Measurements from ENCODE around the gene CCDC127.
"Not testable (repeated sequence)": the region's sequence is repeated elsewhere in the genome, so short reads cannot be mapped to it uniquely, and the experiment has no call there.

CCDC127 gene

DNA sequence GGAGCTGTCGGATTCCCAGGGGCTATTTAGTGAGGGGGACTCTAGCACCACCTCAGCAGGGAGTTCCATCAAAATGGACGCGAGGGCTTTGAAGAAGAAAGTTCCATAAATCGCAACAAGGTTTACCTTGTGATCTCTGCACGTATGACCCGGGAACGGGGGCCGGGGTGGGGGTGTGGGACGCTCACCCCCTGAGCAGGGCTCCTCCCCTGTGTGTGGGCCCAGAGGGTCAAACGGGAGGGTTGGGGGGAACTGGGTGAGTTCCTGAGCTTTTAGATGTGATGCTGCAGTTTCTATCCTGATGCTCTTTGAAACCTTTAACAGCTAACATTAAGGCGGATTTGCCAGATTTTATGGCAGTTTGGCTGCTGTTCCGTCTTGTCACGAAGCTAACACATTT, 45.5 kb downstream of the CCDC127 start:
- DNase-seq (ENCODE audit: low read depth) = no peak

- no peak for DNase-seq (ENCODE audit: low read depth)
These were observed 46.1 kb downstream of the CCDC127 start for GRCh38 chr5:171801-172331.

DNA sequence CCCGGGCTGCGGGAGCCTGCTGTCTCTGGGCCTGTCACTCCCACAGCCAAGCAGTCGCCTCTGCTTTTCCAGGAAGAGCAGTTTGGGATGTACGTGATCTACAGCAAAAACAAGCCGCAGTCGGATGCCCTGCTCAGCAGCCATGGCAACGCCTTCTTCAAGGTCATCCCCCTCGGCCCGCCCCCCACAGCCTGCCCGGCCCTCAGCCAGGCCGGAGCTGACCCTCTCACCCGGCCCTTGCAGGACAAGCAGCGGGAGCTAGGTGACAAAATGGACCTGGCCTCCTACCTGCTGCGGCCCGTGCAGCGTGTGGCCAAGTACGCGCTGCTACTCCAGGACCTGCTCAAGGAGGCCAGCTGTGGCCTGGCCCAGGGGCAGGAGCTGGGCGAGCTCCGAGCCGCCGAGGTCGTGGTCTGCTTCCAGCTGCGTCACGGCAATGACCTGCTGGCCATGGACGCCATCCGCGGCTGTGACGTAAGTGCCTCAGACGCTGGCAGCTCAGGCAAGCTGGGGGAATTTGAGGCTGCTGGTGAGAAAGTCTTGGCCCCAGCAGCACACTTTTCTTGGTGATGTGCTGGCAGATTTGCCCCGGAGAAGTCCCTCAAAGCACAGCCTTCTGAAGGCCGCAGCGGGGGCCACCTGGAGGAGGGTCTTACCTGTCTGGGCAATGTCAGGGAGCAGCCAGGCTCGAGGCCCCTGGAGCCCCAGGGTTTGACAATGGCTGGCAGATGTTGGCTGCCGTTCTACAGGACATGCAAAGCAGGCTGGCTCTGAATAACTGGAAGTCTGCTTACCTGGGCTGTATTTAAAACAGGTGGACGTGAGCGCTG, 46.8 kb downstream of the CCDC127 start:
- DNase-seq (ENCODE audit: low read depth) = no peak

- DNase-seq (ENCODE audit: low read depth) = no peak
These were observed 48.2 kb downstream of the CCDC127 start for GRCh38 chr5:169728-170094.

- DNase-seq (ENCODE audit: low read depth) = no peak
These were observed 48.8 kb downstream of the CCDC127 start for GRCh38 chr5:169071-169727.

- DNase-seq (ENCODE audit: low read depth) = no peak
These were observed 49.8 kb downstream of the CCDC127 start for GRCh38 chr5:167982-168660.

- no peak for DNase-seq (ENCODE audit: low read depth)
These were observed 50.4 kb downstream of the CCDC127 start for GRCh38 chr5:167511-167910.

- no peak for DNase-seq (ENCODE audit: low read depth)
These were observed 51.2 kb downstream of the CCDC127 start for GRCh38 chr5:166441-167372.

- not testable (repeated sequence) for DNase-seq (ENCODE audit: low read depth)
These were observed 53.2 kb downstream of the CCDC127 start for GRCh38 chr5:164783-165182.

- no peak for DNase-seq (ENCODE audit: low read depth)
These were observed 53.7 kb downstream of the CCDC127 start for GRCh38 chr5:164244-164643.

GRCh38 chr5:163841-164240, 54.1 kb downstream of the CCDC127 start:
- DNase-seq (ENCODE audit: low read depth) = no peak

DNA sequence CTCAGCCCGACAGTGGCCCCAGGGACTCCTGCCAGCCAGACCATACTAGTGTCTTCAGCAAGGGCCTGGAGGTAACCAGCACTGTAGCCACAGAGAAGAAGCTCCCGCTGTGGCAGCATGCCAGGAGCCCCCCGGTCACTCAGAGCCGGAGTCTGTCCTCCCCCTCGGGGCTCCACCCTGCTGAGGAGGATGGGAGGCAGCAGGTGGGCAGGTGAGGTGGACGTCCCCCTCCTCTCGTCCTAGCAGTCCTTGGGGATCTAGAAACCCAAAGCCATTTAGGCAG, 54.7 kb downstream of the CCDC127 start:
- DNase-seq (ENCODE audit: low read depth) = no peak

DNA sequence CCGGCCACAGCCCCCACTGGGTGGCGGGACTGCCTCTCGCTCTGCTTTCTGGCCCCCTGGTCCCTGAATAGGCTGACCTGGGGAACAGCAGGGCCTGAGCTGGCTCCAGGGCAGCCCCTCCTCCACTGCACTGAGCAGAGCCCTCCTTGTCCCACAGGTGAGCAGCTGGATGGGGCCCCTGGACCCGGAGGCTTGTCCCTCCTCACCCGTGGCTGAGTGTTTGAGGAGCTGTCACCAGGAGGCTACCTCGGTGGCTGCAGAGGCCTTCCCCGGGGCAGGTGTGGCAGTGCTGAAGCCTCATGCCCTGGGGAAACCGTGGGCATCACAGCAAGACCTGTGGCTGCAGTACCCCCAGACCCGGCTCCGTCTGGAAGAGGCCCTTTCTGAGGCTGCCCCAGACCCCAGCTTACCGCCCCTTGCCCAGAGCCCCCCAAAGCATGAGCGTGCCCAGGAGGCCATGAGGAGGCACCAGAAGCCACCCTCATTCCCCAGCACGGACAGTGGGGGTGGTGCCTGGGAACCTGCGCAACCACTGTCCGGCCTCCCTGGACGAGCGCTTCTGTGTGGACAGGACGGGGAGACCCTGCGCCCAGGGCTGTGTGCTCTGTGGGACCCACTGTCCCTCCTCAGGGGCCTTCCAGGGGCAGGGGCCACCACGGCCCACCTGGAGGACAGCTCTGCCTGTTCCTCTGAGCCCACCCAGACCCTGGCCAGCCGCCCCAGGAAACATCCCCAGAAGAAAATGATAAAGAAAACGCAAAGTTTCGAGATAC, 55.2 kb downstream of the CCDC127 start:
- DNase-seq (ENCODE audit: low read depth) = no peak

DNA sequence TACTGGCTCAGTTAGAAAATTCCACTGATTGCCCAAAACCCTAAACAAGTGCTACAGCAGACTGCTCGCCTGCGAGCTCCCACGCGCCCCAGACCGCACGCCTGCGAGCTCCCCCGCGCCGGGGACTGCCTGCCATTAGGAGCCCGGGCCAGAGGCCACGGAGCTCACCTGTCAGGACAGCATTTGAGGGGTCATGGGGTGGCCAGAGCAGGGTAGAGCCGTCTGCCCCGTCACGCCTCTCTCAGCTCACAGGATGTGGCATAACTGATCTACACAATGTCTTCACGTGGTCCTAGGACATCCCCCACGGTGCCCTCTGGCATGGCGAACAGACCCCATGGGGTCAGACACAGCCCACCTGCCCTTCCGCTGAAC, 55.8 kb downstream of the CCDC127 start:
- DNase-seq (ENCODE audit: low read depth) = no peak

GRCh38 chr5:161803-162110, 56.2 kb downstream of the CCDC127 start:
- DNase-seq (ENCODE audit: low read depth) = no peak

DNA sequence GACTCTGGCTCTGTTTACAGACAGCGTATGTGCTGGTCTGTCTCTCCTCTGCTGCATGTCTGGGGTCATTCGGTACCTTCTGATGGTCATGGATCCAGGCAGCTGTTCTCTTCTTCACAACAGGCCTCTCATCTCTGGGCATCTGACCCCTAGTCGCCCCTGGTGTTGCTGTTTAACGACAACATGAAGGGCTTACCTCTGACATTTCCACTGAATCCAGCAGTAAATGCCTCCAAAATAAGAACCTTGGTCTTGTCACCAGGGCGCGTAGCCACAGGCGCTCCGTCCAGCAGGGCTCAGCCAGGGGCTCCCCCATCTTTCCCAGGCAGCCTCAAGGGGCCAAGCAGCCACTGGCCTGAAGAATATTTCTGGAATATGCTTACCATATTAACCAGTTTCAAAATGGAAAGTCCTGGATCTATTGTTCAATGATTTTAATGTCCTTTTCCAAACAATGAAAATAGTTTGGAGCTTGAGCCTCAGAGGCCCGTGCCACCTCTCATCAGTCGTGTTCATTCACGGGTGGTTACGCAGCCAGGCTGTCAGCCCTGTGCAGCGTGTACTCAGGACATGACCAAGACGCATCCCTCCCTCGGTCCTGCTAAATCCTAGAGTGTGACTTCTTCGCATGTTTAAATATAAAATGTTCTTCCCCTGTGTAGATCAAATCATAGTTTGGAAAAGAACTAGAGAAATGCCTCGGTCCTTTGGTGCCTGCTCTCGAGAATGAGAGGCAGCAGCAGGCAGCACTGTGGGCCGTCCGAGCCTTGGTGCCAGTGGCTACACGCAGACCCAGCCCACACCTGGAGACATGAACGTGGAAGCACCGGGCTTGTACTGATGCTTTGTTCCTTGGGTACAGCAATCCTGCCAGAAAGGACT, 56.8 kb downstream of the CCDC127 start:
- no peak for DNase-seq (ENCODE audit: low read depth)

- DNase-seq (ENCODE audit: low read depth) = no peak
These were observed 57.8 kb downstream of the CCDC127 start for GRCh38 chr5:160173-160510.

DNA sequence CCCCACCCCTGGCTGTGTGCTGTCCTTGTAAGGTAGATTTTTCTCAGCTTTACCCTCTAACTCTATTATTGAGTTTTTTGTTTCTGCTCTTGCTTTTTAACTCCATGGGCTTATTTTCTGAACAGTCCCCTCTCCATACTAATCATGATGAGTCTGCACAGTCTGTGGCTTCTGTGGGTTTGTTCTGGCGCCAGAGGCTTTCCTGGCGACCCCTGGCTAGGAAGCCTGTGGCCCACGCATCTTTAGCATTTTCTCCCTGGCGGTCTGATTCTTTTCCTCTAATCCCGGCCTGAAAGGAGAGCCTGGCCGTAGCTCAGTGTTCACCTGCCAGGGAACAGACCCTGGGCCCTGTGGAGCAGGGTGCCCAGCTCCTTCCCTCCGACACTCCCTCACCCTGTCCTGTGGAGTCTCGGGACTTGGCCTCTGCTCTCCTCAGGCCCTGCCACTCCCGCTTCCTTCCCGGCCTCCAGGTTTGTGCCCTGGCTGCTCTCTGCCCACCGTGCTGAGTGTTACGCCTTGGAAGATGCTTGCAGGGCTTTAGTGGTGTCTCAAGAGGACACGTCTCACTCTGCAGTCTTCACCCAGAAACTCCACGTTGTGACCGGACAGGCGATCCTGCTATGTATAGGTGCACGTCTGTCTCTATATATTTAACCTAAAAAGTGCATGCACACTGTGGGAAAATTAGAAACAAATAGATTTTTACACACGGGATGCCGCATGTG, 58.3 kb downstream of the CCDC127 start:
- no peak for DNase-seq (ENCODE audit: low read depth)

- DNase-seq (ENCODE audit: low read depth) = no peak
These were observed 59.0 kb downstream of the CCDC127 start for GRCh38 chr5:158807-159447.
